SKM-1 (cell line): ENCODE data around the gene UQCC5.

Experiments used
- DNase-seq: peaks from one replicate; lab custom pipeline; 2025; ENCODE audit not compliant: unreplicated experiment; lab: John Stamatoyannopoulos, UW

The UQCC5 gene

GRCh38 chr3:52536369-52537164 is at the start of gene UQCC5:
Gene UQCC5, plus strand, starts transcription at chr3:52536605. Its CDS starts 151 bp downstream, at chr3:52536756.
- peak; percentile 91 for DNase-seq

DNA sequence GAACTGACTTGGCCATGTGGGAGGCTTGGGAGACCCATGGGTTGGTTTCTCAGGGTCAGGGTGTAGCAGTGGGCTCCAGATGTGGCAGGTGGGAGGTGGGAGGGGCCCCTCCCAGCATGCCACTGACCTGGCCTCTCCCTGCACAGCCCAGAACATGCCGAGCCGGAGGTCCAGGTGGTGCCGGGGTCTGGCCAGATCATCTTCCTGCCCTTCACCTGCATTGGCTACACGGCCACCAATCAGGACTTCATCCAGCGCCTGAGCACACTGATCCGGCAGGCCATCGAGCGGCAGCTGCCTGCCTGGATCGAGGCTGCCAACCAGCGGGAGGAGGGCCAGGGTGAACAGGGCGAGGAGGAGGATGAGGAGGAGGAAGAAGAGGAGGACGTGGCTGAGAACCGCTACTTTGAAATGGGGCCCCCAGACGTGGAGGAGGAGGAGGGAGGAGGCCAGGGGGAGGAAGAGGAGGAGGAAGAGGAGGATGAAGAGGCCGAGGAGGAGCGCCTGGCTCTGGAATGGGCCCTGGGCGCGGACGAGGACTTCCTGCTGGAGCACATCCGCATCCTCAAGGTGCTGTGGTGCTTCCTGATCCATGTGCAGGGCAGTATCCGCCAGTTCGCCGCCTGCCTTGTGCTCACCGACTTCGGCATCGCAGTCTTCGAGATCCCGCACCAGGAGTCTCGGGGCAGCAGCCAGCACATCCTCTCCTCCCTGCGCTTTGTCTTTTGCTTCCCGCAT is 49.2 kb upstream of the UQCC5 start:
- no peak for DNase-seq

DNA sequence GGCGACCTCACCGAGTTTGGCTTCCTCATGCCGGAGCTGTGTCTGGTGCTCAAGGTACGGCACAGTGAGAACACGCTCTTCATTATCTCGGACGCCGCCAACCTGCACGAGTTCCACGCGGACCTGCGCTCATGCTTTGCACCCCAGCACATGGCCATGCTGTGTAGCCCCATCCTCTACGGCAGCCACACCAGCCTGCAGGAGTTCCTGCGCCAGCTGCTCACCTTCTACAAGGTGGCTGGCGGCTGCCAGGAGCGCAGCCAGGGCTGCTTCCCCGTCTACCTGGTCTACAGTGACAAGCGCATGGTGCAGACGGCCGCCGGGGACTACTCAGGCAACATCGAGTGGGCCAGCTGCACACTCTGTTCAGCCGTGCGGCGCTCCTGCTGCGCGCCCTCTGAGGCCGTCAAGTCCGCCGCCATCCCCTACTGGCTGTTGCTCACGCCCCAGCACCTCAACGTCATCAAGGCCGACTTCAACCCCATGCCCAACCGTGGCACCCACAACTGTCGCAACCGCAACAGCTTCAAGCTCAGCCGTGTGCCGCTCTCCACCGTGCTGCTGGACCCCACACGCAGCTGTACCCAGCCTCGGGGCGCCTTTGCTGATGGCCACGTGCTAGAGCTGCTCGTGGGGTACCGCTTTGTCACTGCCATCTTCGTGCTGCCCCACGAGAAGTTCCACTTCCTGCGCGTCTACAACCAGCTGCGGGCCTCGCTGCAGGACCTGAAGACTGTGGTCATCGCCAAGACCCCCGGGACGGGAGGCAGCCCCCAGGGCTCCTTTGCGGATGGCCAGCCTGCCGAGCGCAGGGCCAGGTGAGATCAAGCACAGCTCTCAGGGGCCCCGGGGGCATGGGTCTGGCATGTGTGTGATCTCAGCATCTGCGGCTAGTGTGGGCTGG is 48.4 kb upstream of the UQCC5 start:
- no peak for DNase-seq

- DNase-seq: no peak
Measured at GRCh38 chr3:52488746-52489145, 47.7 kb upstream of the UQCC5 start.

DNA sequence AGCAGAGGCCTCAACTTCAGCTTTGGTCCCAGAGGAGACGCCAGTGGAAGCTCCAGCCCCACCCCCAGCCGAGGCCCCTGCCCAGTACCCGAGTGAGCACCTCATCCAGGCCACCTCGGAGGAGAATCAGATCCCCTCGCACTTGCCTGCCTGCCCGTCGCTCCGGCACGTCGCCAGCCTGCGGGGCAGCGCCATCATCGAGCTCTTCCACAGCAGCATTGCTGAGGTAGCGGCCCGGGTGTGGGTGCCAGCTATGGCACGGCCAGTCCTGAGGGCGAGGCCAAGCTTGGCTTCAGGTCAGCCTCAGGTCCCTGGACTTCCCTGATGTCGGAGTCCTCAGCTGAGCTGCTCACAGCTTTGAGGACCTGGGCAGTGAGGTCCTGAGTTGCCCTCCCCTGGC is 47.0 kb upstream of the UQCC5 start:
- DNase-seq: no peak

GRCh38 chr3:52490035-52490938 is 46.1 kb upstream of the UQCC5 start:
- DNase-seq: no peak

DNA sequence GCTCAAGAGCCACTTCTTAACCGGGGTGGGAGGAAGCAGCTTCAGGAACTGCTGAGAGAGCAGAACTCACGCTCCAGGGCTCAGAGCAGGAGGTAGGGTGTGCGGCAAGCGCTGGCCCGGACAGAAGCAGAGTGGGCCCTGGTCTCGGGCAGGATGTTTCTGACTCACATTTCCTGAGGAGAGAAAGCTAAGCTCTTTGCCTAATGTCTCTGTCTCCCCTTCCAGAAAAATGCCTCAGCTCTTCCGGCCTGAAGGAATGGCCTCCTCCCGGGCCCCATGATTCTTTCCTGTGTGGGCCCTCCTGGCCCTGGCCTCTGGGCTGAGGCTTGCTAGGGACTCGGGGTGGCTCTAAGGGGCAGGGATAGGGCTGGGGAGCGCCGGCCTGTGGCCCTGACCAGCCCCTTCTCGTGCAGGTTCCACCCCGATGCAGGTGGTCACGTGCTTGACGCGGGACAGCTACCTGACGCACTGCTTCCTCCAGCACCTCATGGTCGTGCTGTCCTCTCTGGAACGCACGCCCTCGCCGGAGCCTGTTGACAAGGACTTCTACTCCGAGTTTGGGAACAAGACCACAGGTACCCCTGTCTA is 45.4 kb upstream of the UQCC5 start:
- no peak for DNase-seq

DNA sequence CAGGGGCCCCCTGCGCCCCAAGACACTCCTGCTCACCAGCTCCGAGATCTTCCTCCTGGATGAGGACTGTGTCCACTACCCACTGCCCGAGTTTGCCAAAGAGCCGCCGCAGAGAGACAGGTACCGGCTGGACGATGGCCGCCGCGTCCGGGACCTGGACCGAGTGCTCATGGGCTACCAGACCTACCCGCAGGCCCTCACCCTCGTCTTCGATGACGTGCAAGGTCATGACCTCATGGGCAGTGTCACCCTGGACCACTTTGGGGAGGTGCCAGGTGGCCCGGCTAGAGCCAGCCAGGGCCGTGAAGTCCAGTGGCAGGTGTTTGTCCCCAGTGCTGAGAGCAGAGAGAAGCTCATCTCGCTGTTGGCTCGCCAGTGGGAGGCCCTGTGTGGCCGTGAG is 44.3 kb upstream of the UQCC5 start:
- DNase-seq: no peak

DNA sequence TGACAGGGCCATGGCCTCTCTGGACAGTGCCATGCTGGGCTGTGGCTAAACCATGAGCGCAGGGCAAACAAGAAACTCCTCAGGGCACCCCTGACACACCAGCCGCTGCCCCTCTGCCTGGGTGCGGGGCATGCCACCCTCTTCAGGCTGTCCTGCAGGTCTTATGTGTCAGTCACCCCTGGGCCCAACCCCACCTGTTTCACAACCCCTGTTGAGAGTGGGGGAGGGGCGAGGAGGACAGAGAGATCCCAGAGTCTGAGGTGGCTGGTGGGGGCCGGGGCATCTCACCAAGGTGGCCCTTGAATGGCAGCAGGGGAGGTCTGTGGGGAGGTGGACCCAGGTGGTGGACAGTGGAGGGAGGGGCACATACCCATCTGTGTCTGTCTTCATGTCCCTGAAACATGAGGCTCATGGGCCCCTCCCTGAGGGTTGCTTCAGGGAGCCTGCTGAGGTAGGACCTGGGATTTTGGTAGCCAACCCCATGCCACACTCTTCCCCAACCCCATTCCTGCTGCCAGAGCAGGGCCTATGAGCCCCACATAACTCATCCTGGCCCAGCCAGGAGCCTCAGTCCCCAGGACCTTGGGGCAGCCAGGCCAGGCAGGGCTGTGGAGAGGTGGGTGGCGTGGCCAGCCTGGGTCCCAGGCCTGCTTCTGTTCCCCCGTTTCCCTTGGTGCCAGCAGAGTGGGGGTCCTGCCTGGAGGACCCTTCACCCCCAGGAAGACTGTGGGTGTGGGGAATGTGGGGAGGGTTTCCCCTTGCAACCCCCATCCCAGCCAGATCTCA is 43.0 kb upstream of the UQCC5 start:
- DNase-seq: no peak

- no peak for DNase-seq
Measured at GRCh38 chr3:52494445-52494844, 42.0 kb upstream of the UQCC5 start.

DNA sequence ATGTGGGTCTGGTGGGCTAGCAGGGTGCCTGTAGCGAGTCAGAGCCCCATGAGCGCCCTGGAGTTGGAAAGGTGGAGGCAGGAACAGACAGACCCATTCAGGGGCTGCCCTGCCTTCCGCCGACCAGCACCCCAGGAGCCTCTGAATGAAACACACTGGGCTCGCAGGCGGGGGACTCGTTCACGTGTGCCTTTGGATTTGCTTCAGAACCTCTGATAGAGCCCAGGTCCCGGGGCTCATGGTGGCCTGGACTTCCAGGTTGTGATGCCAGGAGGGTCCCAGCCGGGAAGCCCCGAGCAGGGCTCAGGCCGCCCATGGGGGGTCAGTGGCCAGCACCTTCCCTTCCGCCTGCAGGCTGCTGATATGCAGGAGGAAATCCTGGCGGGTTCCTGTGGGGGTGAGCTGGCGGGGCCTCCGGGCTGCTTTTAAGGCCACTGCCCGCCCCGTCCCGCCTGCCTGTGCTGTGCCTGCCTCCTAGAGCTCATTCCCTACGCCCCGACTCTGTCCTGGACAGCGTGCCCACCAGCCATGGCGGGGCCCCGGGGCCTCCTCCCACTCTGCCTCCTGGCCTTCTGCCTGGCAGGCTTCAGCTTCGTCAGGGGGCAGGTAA is 41.4 kb upstream of the UQCC5 start, which contains the start of gene STAB1:
TSS of gene STAB1 (plus strand) at position 453 of the 610 bp plus-strand sequence. CDS start at position 529, 76 bp downstream.
- DNase-seq: no peak

DNA sequence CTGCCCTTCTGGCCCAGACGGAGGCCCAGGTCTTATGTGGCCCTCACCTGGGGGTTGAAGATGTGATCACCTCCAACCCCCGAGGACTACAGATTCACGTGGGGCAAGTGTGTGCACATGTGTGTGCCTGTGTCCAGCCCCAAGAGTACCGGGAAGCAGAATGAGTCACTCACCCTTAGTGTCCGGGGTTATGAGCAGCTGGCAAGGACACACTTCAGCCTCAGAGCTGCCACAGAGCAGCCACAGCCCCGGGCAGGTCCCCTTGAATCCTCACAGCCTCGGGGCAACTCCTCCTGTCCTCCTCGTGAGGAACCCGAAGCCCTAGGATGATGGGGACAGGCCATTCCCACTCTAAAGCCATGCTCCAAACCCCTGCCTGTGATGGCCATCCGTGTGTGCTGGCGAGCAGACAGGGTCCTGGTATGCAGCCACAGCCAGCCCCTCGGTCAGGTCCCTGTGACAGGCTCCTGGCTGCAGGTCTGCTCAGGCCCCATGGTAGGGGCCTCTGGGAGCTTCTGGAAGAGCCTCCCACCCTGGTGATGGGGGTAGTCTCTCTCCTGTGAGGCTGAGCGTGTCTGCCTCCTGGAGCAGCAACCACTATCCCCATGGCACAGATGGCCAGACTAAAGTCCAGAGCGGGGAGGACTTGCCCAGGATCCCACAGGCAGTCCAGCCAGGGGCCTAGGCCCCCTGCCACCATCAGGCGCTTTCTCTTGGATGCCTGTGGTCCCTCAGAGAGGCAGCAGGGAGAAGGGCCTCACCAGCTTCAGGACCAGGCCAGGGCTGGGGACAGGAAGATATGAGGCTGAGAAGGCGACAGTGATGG is 40.4 kb upstream of the UQCC5 start:
- DNase-seq: no peak

DNA sequence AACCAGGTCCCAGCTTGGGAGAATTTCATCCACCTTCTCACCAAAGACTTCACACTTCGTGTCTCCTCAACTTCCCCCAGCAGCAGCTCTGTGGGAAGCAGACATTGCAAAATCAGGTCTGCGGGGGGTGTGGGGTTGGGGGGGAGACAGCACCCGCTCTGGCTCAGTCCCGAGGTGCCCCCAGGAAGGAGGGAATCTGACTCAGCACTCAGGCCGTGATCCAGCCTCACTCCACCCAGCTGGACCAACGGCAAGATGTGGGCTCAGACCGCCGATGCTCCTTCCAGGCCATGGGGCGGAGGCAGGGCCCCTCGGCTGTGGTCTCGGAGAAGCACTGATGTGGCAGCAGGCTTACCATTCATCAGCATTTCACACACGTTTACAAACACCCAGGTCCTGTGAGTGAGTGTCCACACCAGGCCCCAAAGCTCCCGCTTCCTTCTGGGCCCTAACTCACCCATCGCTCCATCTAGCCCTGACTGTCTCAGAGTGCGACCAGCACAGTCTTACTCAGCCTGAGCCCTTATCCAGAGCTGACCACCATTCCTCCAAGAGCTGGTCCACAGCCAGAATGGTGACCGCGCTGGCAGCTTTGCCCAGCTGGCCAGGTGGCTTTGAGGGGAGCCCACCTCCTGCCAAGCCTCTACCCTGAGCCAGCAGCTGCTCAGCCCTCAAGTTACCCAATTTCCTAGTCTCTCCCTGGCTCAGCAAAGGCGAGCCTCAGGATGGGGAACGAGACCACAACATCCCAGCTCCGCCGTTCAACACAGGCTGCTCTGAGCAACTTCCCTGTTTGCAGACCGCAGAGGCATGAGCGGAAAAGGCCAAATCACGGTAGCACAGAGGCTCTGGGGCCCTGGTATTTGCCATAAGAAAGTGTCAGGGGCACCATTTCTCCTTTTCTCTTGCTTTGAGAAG is 38.0 kb upstream of the UQCC5 start:
- peak; percentile 94 for DNase-seq

DNA sequence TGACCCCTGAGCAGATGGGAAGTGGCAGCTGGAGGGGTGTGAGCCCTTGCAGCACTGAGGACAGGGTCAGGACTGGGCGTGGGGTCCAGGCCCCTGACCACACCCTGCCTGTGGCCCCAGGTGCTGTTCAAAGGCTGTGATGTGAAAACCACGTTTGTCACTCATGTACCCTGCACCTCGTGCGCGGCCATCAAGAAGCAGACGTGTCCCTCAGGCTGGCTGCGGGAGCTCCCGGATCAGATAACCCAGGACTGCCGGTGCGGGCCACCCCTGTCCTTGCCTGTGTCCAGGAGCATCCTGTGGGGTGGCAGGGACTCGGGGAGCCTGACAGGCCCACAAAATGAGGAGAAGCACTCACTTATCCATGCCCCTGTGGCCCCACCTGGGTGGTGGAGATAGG is 35.4 kb upstream of the UQCC5 start:
- no peak for DNase-seq

DNA sequence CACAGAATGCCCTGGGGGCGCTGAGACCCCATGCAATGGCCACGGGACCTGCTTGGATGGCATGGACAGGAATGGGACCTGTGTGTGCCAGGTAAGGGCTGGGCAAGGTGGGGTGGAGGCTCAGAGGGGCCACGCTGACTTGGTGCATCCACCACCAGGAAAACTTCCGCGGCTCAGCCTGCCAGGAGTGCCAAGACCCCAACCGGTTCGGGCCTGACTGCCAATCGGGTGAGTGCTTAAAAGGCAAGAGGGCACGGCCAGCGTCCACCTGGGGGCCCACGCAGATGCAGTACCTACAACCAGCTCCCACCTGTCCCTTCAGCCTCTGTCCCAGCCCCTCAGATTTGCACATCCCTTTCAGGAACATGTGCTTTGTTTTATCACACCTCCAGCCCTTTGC is 34.4 kb upstream of the UQCC5 start:
- DNase-seq: no peak

GRCh38 chr3:52502808-52503350 is 33.5 kb upstream of the UQCC5 start:
- no peak for DNase-seq
